Esophagus squamous epithelium (tissue), 5 donors: ENCODE measurements around the gene BOLA2B. TPM values are rescaled to one million over a fixed set of nuclear protein-coding genes. Genes with fewer than 3 reads are reported as not detected.
"Not testable (repeated sequence)": the region's sequence is repeated elsewhere in the genome, so short reads cannot be mapped to it uniquely, and the experiment has no call there.

Source experiments
- DNase-seq: peaks from one replicate; lab custom pipeline; 2025; lab: John Stamatoyannopoulos, UW
- H3K27ac ChIP-seq, 4 donors: fragments of 200-600 bp; sonication (generic); one replicate each; pipeline ENCODE4 v1.5.1; 2016 to 2019; ENCODE audit warnings: mild to moderate bottlenecking in 1 of 4
- H3K27me3 ChIP-seq, 4 donors: fragments of 200-600 bp; sonication (generic); 1 replicate in 3 of 4; 2 replicates in 1 of 4; pipeline versions ENCODE4 v1.5.1 to v1.6.0; 2017 to 2021; ENCODE audit warnings: antibody characterized with exemption in 1 of 4
- H3K36me3 ChIP-seq, 3 donors: fragments of 200-600 bp; sonication (generic); one replicate each; pipeline ENCODE4 v1.5.1; 2016 to 2019
- H3K4me1 ChIP-seq, 3 donors: fragments of 200-600 bp; sonication (generic); one replicate each; pipeline ENCODE4 v1.5.1; 2017 to 2019
- H3K4me3 ChIP-seq, 4 donors: fragments of 200-600 bp; sonication (generic); 1 replicate in 3 of 4; 2 replicates in 1 of 4; pipeline ENCODE4 v1.5.1; 2016 to 2019; ENCODE audit warnings: mild to moderate bottlenecking in 2 of 4, moderate library complexity in 1 of 4
- H3K9me3 ChIP-seq, 3 donors: fragments of 200-600 bp; sonication (generic); one replicate each; pipeline ENCODE4 v1.5.1; 2016 to 2019
- POLR2A ChIP-seq, 4 donors: fragments of 450-650 bp; IDR thresholded peaks; one replicate each; pipeline ENCODE4 v1.6.1; 2017; ENCODE audit warnings: antibody characterized with exemption in 4 of 4, mild to moderate bottlenecking in 4 of 4, moderate library complexity in 3 of 4
- WGBS, 2 donors: methylation state at CpG; one replicate each; pipeline ENCODE4 v1.1.5; 2018; 5-methylcytosine and 5-hydroxymethylcytosine counted together
- intact Hi-C: fragments of 100-400 bp; cut with DNase I; formaldehyde crosslinking; loops from one replicate; pipeline ENCODE4 v1.15.0; 2022
- total RNA-seq, 4 donors: library from RNA; depleted of rRNA; stranded (reverse); fragments of >200 nt; gene quantifications; one replicate each; pipeline ENCODE4 v1.1.0, GENCODE V29; 2016
- TF ChIP-seq, protein P1 (sequence below), 6 experiments: fragments of 450-650 bp in 4 of 6; fragments of 200-600 bp in 2 of 6; sonication (generic) in 2 of 6; IDR thresholded peaks; one replicate each; pipeline ENCODE4 v1.5.1; 2016 to 2019; ENCODE audit warnings: antibody characterized with exemption in 6 of 6, mild to moderate bottlenecking in 4 of 6, moderate library complexity in 4 of 6
- donor health status: DM: yes; HTN: yes; CAD: no.

BOLA2B gene
- total RNA-seq, 4 donors from 2014 or later: 190 to 623 (median 313) TPM

- Histone ChIP-seq H3K27ac (no peak overlapping the region), H3K4me3 (no peak overlapping the region), H3K36me3 (no peaks in the 10 kb centered on the region), H3K27me3 (no peaks in the 10 kb centered on the region), H3K4me1 (peaks cover 4 to 30% (median 21%) of the 10 kb centered on the region in 3 donors), H3K9me3 (no peaks in the 10 kb centered on the region)
- WGBS, 2 donors: 60% methylated on average over 1 of the region's 3 CpGs; no CpG with 5 or more reads in 1 of the 2 donors
- intact Hi-C loops: no loop called here
- TF ChIP-seq POLR2A (IDR thresholded peaks at IDR 0.05): no peak
- TF ChIP-seq, protein P1, sequence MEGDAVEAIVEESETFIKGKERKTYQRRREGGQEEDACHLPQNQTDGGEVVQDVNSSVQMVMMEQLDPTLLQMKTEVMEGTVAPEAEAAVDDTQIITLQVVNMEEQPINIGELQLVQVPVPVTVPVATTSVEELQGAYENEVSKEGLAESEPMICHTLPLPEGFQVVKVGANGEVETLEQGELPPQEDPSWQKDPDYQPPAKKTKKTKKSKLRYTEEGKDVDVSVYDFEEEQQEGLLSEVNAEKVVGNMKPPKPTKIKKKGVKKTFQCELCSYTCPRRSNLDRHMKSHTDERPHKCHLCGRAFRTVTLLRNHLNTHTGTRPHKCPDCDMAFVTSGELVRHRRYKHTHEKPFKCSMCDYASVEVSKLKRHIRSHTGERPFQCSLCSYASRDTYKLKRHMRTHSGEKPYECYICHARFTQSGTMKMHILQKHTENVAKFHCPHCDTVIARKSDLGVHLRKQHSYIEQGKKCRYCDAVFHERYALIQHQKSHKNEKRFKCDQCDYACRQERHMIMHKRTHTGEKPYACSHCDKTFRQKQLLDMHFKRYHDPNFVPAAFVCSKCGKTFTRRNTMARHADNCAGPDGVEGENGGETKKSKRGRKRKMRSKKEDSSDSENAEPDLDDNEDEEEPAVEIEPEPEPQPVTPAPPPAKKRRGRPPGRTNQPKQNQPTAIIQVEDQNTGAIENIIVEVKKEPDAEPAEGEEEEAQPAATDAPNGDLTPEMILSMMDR (IDR thresholded peaks at IDR 0.05): no peak
- no peak for DNase-seq
Observed at GRCh38 chr16:30180741-30181140, 12.7 kb downstream of the BOLA2B start.

- Histone ChIP-seq H3K4me3 (no peak overlapping the region), H3K27me3 (no peaks in the 10 kb centered on the region), H3K9me3 (no peaks in the 10 kb centered on the region), H3K36me3 (no peaks in the 10 kb centered on the region), H3K27ac (no peak overlapping the region), H3K4me1 (peaks cover 4 to 26% (median 21%) of the 10 kb centered on the region in 3 donors)
- TF ChIP-seq, protein P1 (IDR thresholded peaks at IDR 0.05): no peak
- TF ChIP-seq POLR2A (IDR thresholded peaks at IDR 0.05): no peak
- intact Hi-C loops: no loop called here
- DNase-seq: no peak
- 89 to 96% methylated on average over 6 to 9 of the region's 9 CpGs for WGBS, 2 donors
Observed at GRCh38 chr16:30179931-30180330, 13.5 kb downstream of the BOLA2B start.

DNA sequence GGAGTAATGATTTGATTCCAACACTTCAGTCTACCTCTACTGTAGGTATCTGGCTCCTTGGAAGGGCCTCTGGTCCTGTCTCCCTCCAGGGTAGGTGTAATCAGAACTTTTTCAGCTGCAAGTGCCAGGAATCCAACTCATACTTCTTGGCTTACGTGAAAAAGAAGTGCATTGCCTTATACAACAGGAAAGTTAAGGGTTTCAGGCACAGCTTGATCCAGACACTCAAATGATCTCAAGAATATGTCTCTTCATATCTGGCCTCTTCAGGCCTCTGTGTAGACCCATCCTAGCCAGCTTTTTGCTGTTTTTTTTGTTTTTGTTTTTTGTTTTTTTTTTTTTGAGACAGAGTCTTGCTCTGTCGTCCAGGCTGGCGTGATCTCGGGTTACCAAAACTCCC is 14.3 kb downstream of the BOLA2B start:
- 87 to 91% methylated on average over 4 of the region's 4 CpGs for WGBS, 2 donors

GRCh38 chr16:30176876-30177275 is 16.6 kb downstream of the BOLA2B start:
- H3K4me3 ChIP-seq, H3K27me3 ChIP-seq, H3K9me3 ChIP-seq, H3K36me3 ChIP-seq, intact Hi-C loops, H3K27ac ChIP-seq, H3K4me1 ChIP-seq, DNase-seq: not testable (repeated sequence)
- 67 to 73% methylated on average over 6 of the region's 6 CpGs for WGBS, 2 donors

More for the DNA sequence above, 14.3 kb downstream of the BOLA2B start:
- no peak overlapping the region for H3K4me3 ChIP-seq
- H3K9me3 ChIP-seq: no peaks in the 10 kb centered on the region
- H3K27ac ChIP-seq: no peak overlapping the region
- peaks cover 4 to 20% (median 20%) of the 10 kb centered on the region in 3 donors for H3K4me1 ChIP-seq
- intact Hi-C loops: no loop called here
- H3K36me3 ChIP-seq: no peaks in the 10 kb centered on the region
- TF ChIP-seq, protein P1 (IDR thresholded peaks at IDR 0.05): no peak
- no peak for TF ChIP-seq POLR2A (IDR thresholded peaks at IDR 0.05)
- H3K27me3 ChIP-seq: no peaks in the 10 kb centered on the region
- DNase-seq: no peak

DNA sequence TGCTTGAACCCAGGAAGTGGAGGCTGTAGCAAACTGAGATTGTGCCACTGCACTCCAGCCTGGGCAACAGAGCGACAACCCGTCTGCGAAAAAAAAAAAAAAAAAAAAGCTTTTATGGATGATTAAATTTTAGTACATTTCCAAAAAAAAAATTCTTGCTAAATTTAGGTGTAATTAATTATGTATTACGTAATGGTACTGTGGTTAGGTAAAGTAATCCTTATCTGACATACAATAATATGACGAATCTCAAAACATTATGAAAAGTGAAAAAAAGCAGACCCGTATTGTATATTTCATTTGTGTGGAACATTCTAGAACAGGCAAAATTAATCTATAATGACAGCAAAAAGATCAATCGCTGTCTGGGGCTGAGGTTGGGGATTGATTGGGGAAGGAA is 20.4 kb downstream of the BOLA2B start:
- Histone ChIP-seq H3K9me3 (no peaks in the 10 kb centered on the region), H3K4me3 (no peak overlapping the region), H3K4me1 (no peaks in the 10 kb centered on the region), H3K27ac (no peak overlapping the region), H3K36me3 (no peaks in the 10 kb centered on the region), H3K27me3 (no peaks in the 10 kb centered on the region)
- no peak for DNase-seq
- TF ChIP-seq, protein P1 (IDR thresholded peaks at IDR 0.05): no peak
- TF ChIP-seq POLR2A (IDR thresholded peaks at IDR 0.05): no peak
- intact Hi-C loops: no loop called here
- whole genome bisulfite sequencing, 2 donors: 68% methylated on average over 7 of the region's 7 CpGs

DNA sequence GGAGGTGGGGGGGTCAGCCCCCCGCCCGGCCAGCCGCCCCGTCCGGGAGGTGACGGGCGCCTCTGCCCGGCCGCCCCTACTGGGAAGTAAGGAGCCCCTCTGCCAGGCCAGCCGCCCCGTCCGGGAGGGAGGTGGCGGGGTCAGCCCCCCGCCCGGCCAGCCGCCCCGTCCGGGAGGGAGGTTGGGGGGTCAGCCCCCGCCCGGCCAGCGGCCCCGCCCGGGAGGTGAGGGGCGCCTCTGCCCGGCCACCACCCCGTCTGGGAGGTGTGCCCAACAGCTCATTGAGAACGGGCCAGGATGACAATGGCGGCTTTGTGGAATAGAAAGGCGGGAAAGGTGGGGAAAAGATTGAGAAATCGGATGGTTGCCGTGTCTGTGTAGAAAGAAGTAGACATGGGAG is 23.3 kb downstream of the BOLA2B start:
- H3K4me1 ChIP-seq, DNase-seq, H3K27ac ChIP-seq, intact Hi-C loops, H3K4me3 ChIP-seq, H3K36me3 ChIP-seq, H3K27me3 ChIP-seq, H3K9me3 ChIP-seq: not testable (repeated sequence)
- WGBS, 2 donors: no CpG with 5 or more reads among the region's 31 CpGs

DNA sequence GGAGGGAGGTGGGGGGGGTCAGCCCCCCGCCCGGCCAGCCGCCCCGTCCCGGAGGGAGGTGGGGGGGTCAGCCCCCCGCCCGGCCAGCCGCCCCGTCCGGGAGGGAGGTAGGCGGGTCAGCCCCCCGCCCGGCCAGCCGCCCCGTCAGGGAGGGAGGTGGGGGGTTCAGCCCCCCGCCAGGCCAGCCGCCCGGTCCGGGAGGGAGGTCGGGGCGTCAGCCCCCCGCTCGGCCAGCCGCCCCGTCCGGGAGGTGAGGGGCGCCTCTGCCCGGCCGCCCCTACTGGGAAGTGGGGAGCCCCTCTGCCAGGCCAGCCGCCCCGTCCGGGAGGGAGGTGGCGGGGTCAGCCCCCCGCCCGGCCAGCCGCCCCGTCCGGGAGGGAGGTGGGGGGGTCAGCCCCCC is 24.1 kb downstream of the BOLA2B start:
- H3K27ac ChIP-seq, H3K36me3 ChIP-seq, DNase-seq, H3K4me1 ChIP-seq, H3K4me3 ChIP-seq, H3K9me3 ChIP-seq, intact Hi-C loops, H3K27me3 ChIP-seq: not testable (repeated sequence)
- WGBS, 2 donors: no CpG with 5 or more reads among the region's 38 CpGs

GRCh38 chr16:30168746-30169145 is 24.7 kb downstream of the BOLA2B start:
- intact Hi-C loops, H3K27ac ChIP-seq, H3K9me3 ChIP-seq, H3K27me3 ChIP-seq, H3K36me3 ChIP-seq, H3K4me3 ChIP-seq, DNase-seq, H3K4me1 ChIP-seq: not testable (repeated sequence)
- WGBS, 2 donors: no CpG with 5 or more reads among the region's 29 CpGs
